Muscle of leg (tissue), 11 donors: Measurements from ENCODE around the gene MC1R. TPM values are rescaled to one million over a fixed set of nuclear protein-coding genes. Genes with fewer than 3 reads are reported as not detected.
"Not testable (repeated sequence)": the region's sequence is repeated elsewhere in the genome, so short reads cannot be mapped to it uniquely, and the experiment has no call there.

Experiments
- DNase-seq: peaks from one replicate; pipeline ENCODE4 v3.0.0; 2013
- H3K27ac ChIP-seq: one replicate; pipeline ENCODE4 v1.5.1; 2013; ENCODE audit warnings: mild to moderate bottlenecking, low read length, control low read depth
- H3K27me3 ChIP-seq: one replicate; pipeline ENCODE4 v1.6.1; 2013; ENCODE audit warnings: low read length; ENCODE audit not compliant: control insufficient read depth, insufficient read depth
- H3K36me3 ChIP-seq: one replicate; pipeline ENCODE4 v1.6.1; 2013; ENCODE audit warnings: low read length; ENCODE audit not compliant: control insufficient read depth, insufficient read depth
- H3K4me1 ChIP-seq: one replicate; pipeline ENCODE4 v1.6.1; 2013; ENCODE audit warnings: low read length; ENCODE audit not compliant: control insufficient read depth, insufficient read depth
- H3K4me3 ChIP-seq: one replicate; pipeline ENCODE4 v1.5.1; 2013; ENCODE audit warnings: low read length, control low read depth
- H3K9me3 ChIP-seq: replicated peaks from 2 replicates; pipeline ENCODE4 v1.6.1; 2013; ENCODE audit warnings: low read depth, low read length; ENCODE audit not compliant: control insufficient read depth
- WGBS: methylation state at CpG from one replicate; pipeline ENCODE4 v1.1.5; 2013; ENCODE audit warnings: missing lambda C conversion rate; ENCODE audit not compliant: insufficient coverage; 5-methylcytosine and 5-hydroxymethylcytosine counted together
- polyA plus RNA-seq, 8 donors: library from polyadenylated mRNA; unstranded; fragments of 120-200 nt; gene quantifications; one replicate each; pipeline versions ENCODE4 v1.2.1 to v1.2.3, GENCODE V29; 2013; ENCODE audit warnings: inconsistent platforms in 1 of 8, low replicate concordance in 1 of 8; ENCODE audit not compliant: insufficient read length in 8 of 8, insufficient read depth in 1 of 8
- total RNA-seq: library from RNA; stranded (reverse); fragments of 120-200 nt; gene quantifications from one replicate; pipeline ENCODE4 v1.2.4, GENCODE V29; 2013

The MC1R gene
- total and polyA plus RNA-seq, 9 donors, result 1.4 to 3.4 (median 2.2) TPM

DNA sequence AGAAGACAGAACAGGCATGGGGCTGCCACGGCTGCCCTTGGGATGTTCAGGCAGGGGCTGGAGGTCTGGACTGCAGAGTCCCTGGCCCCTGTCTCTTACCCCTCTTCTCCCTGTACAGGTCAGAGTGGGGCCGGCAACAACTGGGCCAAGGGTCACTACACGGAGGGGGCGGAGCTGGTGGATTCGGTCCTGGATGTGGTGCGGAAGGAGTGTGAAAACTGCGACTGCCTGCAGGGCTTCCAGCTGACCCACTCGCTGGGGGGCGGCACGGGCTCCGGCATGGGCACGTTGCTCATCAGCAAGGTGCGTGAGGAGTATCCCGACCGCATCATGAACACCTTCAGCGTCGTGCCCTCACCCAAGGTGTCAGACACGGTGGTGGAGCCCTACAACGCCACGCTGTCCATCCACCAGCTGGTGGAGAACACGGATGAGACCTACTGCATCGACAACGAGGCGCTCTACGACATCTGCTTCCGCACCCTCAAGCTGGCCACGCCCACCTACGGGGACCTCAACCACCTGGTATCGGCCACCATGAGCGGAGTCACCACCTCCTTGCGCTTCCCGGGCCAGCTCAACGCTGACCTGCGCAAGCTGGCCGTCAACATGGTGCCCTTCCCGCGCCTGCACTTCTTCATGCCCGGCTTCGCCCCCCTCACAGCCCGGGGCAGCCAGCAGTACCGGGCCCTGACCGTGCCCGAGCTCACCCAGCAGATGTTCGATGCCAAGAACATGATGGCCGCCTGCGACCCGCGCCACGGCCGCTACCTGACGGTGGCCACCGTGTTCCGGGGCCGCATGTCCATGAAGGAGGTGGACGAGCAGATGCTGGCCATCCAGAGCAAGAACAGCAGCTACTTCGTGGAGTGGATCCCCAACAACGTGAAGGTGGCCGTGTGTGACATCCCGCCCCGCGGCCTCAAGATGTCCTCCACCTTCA lies 16.2 kb downstream of the MC1R start:
- H3K27ac ChIP-seq, result no peak overlapping the region
- H3K36me3 ChIP-seq, result no peaks in the 10 kb centered on the region
- peaks cover 9% of the 10 kb centered on the region for H3K27me3 ChIP-seq
- DNase-seq, result no peak
- WGBS, result 94% methylated on average over 61 of the region's 61 CpGs
- no peak overlapping the region for H3K4me3 ChIP-seq
- no peaks in the 10 kb centered on the region for H3K4me1 ChIP-seq
- no peaks in the 10 kb centered on the region for H3K9me3 ChIP-seq

DNA sequence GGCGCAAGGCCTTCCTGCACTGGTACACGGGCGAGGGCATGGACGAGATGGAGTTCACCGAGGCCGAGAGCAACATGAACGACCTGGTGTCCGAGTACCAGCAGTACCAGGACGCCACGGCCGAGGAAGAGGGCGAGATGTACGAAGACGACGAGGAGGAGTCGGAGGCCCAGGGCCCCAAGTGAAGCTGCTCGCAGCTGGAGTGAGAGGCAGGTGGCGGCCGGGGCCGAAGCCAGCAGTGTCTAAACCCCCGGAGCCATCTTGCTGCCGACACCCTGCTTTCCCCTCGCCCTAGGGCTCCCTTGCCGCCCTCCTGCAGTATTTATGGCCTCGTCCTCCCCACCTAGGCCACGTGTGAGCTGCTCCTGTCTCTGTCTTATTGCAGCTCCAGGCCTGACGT lies 17.0 kb downstream of the MC1R start:
- H3K36me3 ChIP-seq, H3K27ac ChIP-seq, DNase-seq, H3K9me3 ChIP-seq, H3K27me3 ChIP-seq, H3K4me3 ChIP-seq, H3K4me1 ChIP-seq: not testable (repeated sequence)
- WGBS, result 83% methylated on average over 14 of the region's 27 CpGs

- no peak for DNase-seq
- no peak overlapping the region for H3K27ac ChIP-seq
- peaks cover 9% of the 10 kb centered on the region for H3K27me3 ChIP-seq
- H3K4me1 ChIP-seq, result no peaks in the 10 kb centered on the region
- no peak overlapping the region for H3K4me3 ChIP-seq
- H3K36me3 ChIP-seq, result no peaks in the 10 kb centered on the region
- no peaks in the 10 kb centered on the region for H3K9me3 ChIP-seq
- WGBS, result 73% methylated on average over 5 of the region's 13 CpGs
Observed at GRCh38 chr16:89936034-89936433, 17.4 kb downstream of the MC1R start.

- WGBS, result 87% methylated on average over 14 of the region's 14 CpGs
- Histone ChIP-seq H3K4me1 (no peaks in the 10 kb centered on the region), H3K36me3 (no peaks in the 10 kb centered on the region), H3K9me3 (no peaks in the 10 kb centered on the region), H3K27ac (no peak overlapping the region), H3K4me3 (no peak overlapping the region), H3K27me3 (peaks cover 9% of the 10 kb centered on the region)
- no peak for DNase-seq
Observed at GRCh38 chr16:89936508-89936907, 17.8 kb downstream of the MC1R start.

DNA sequence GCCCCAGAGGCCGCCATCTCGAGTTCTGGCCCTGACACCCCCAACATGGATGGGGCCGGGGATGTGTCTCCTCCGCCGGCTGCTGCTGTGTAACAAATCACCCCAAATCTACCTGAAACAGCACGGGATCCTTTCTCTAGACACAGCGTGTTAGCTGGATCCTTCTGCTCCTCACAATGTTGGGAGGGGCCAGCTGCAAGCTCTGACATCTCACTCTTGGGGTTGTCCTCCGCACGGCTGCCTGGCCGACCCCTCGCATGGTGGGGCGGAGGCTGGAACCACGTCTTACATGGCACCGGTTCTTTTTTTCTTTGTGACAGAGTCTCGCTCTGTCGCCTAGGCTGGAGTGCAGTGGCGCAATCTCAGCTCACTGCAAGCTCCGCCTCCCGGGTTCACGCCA lies 18.3 kb downstream of the MC1R start:
- Histone ChIP-seq H3K4me1 (no peaks in the 10 kb centered on the region), H3K36me3 (no peaks in the 10 kb centered on the region), H3K27me3 (peaks cover 9% of the 10 kb centered on the region), H3K9me3 (no peaks in the 10 kb centered on the region), H3K27ac (no peak overlapping the region), H3K4me3 (no peak overlapping the region)
- DNase-seq, result no peak
- WGBS, result 87% methylated on average over 16 of the region's 20 CpGs

- Histone ChIP-seq H3K4me1 (no peaks in the 10 kb centered on the region), H3K27me3 (peaks cover 9% of the 10 kb centered on the region), H3K4me3 (no peak overlapping the region), H3K9me3 (no peaks in the 10 kb centered on the region), H3K36me3 (no peaks in the 10 kb centered on the region), H3K27ac (no peak overlapping the region)
- DNase-seq, result no peak
- 64% methylated on average over 18 of the region's 21 CpGs for WGBS
Observed at GRCh38 chr16:89938175-89938885, 19.7 kb downstream of the MC1R start.

GRCh38 chr16:89944773-89945172 lies 26.1 kb downstream of the MC1R start:
- H3K4me3 ChIP-seq, result no peak overlapping the region
- no peaks in the 10 kb centered on the region for H3K9me3 ChIP-seq
- H3K27me3 ChIP-seq, result peaks cover 24% of the 10 kb centered on the region
- no peak for DNase-seq
- no peaks in the 10 kb centered on the region for H3K36me3 ChIP-seq
- WGBS, result 34% methylated on average over 2 of the region's 5 CpGs
- peaks cover 13% of the 10 kb centered on the region for H3K4me1 ChIP-seq
- no peak overlapping the region for H3K27ac ChIP-seq

DNA sequence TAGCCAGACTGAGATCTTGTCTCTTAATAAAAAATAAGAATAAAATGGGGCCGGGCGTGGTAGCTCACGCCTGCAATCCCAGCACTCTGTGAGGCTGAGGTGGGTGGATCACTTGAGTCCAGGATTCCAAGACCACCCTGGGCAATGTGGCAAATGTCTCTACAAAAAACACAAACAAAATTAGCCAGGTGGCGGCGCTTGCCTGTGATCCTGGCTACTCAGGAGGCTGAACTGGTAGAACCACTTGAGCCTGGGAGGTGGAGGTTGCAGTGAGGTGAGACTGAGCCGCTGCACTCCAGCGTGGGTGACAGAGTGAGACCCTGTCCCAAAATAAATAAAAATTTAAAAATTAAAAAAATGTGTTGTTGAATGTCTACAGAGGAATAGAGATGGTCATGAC lies 27.0 kb downstream of the MC1R start:
- no peak overlapping the region for H3K4me3 ChIP-seq
- peaks cover 13% of the 10 kb centered on the region for H3K4me1 ChIP-seq
- DNase-seq, result no peak
- no peaks in the 10 kb centered on the region for H3K36me3 ChIP-seq
- H3K9me3 ChIP-seq, result no peaks in the 10 kb centered on the region
- WGBS, result 100% methylated on average over 2 of the region's 7 CpGs
- H3K27ac ChIP-seq, result no peak overlapping the region
- H3K27me3 ChIP-seq, result peaks cover 24% of the 10 kb centered on the region

GRCh38 chr16:89946515-89946914 lies 27.9 kb downstream of the MC1R start:
- Histone ChIP-seq H3K36me3 (no peaks in the 10 kb centered on the region), H3K27me3 (peaks cover 24% of the 10 kb centered on the region), H3K4me1 (peaks cover 13% of the 10 kb centered on the region), H3K4me3 (no peak overlapping the region), H3K27ac (no peak overlapping the region), H3K9me3 (no peaks in the 10 kb centered on the region)
- 82% methylated on average over 4 of the region's 5 CpGs for WGBS
- no peak for DNase-seq

DNA sequence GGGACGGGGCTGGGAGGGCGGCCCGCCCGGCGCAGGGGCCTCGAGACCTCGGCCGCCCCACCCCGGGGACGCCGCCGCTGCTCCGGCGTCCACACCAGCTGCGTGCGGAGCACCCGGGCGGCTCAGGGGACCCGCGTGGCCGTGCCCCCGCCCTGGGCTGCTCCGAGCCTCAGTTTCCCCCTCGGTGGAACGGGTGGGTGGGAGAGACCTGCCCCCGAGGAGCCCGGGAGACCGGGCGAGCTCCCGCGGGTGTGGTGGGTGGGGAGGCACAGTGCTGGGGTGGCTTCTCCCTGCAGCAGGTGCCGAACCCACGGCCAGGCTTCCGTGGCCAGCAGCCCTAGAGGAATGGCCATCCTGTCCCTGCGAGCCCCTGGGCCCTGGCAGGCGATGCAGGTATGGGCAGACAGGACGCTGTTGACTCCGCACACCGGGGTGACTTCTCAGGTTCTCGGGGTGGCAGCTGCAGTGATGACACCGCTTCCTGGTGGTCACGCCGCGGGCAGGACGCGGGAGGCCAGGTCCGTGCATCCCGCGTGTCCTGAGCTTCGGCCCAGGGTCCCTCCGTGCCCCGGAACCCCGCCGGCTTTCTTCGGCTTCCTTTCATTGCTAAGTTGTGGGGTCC lies 30.6 kb downstream of the MC1R start:
- Histone ChIP-seq H3K4me3 (peak overlapping the region; percentile 32), H3K27ac (no peak overlapping the region), H3K9me3 (no peaks in the 10 kb centered on the region), H3K36me3 (no peaks in the 10 kb centered on the region), H3K27me3 (peaks cover 24% of the 10 kb centered on the region), H3K4me1 (peaks cover 13% of the 10 kb centered on the region)
- WGBS, result 18% methylated on average over 47 of the region's 55 CpGs
- no peak for DNase-seq
